Skin epidermis (tissue), 12 donors: ENCODE results near the gene FLRT1.

Experiments used
- H3K27ac ChIP-seq, 21 experiments: fragments of 200-600 bp; sonication (generic) in 11 of 21; one replicate each; pipeline ENCODE4 v1.5.0; 2020; ENCODE audit warnings: mild to moderate bottlenecking in 3 of 21, inconsistent platforms in 2 of 21, moderate library complexity in 2 of 21
- H3K4me3 ChIP-seq, 7 experiments: fragments of 200-600 bp; sonication (generic) in 2 of 7; one replicate each; pipeline ENCODE4 v1.5.0; 2020; ENCODE audit warnings: inconsistent platforms in 2 of 7, mild to moderate bottlenecking in 2 of 7, moderate library complexity in 1 of 7

Gene FLRT1

GRCh38 chr11:64022125-64022784, 13.5 kb upstream of the FLRT1 start:
- no peak overlapping the region for H3K4me3 ChIP-seq
- no peak overlapping the region for H3K27ac ChIP-seq

GRCh38 chr11:64023712-64024710, 11.7 kb upstream of the FLRT1 start:
- Histone ChIP-seq H3K27ac (no peak overlapping the region), H3K4me3 (no peak overlapping the region)

- Histone ChIP-seq H3K27ac (no peak overlapping the region), H3K4me3 (no peak overlapping the region)
These were observed 10.5 kb upstream of the FLRT1 start for GRCh38 chr11:64025205-64025604.

- Histone ChIP-seq H3K4me3 (no peak overlapping the region), H3K27ac (no peak overlapping the region)
These were observed 9.0 kb upstream of the FLRT1 start for GRCh38 chr11:64026575-64027205.

- Histone ChIP-seq H3K4me3 (no peak overlapping the region), H3K27ac (peak overlapping the region in 1 of 21 experiments; percentile 10)
These were observed 7.9 kb upstream of the FLRT1 start for GRCh38 chr11:64027651-64028397.

- Histone ChIP-seq H3K4me3 (no peak overlapping the region), H3K27ac (peak overlapping the region in 1 of 21 experiments; percentile 10)
These were observed 7.2 kb upstream of the FLRT1 start for GRCh38 chr11:64028398-64029115.

GRCh38 chr11:64029773-64030172, 6.0 kb upstream of the FLRT1 start:
- Histone ChIP-seq H3K4me3 (no peak overlapping the region), H3K27ac (no peak overlapping the region)

GRCh38 chr11:64031001-64031400, 4.7 kb upstream of the FLRT1 start:
- Histone ChIP-seq H3K27ac (no peak overlapping the region), H3K4me3 (no peak overlapping the region)

- no peak overlapping the region for H3K27ac ChIP-seq
- no peak overlapping the region for H3K4me3 ChIP-seq
These were observed 3.7 kb upstream of the FLRT1 start for GRCh38 chr11:64032050-64032449.

GRCh38 chr11:64034411-64034811, 1.3 kb upstream of the FLRT1 start:
- Histone ChIP-seq H3K4me3 (no peak overlapping the region), H3K27ac (no peak overlapping the region)

GRCh38 chr11:64035081-64035524, 628 bp upstream of the FLRT1 start:
- peak overlapping the region in 1 of 7 experiments; percentile 42 for H3K4me3 ChIP-seq
- no peak overlapping the region for H3K27ac ChIP-seq

GRCh38 chr11:64036087-64037026, 626 bp downstream of the FLRT1 start:
- Histone ChIP-seq H3K27ac (peak overlapping the region in 2 of 21 experiments; percentile 22 to 24), H3K4me3 (peak overlapping the region; percentile 15 to 42 (median 23))

- H3K4me3 ChIP-seq, result no peak overlapping the region
- H3K27ac ChIP-seq, result no peak overlapping the region
These were observed 1.4 kb downstream of the FLRT1 start for GRCh38 chr11:64037027-64037634.

GRCh38 chr11:64038500-64038899, 2.8 kb downstream of the FLRT1 start:
- H3K4me3 ChIP-seq, result no peak overlapping the region
- no peak overlapping the region for H3K27ac ChIP-seq

GRCh38 chr11:64039012-64039665, 3.4 kb downstream of the FLRT1 start:
- no peak overlapping the region for H3K27ac ChIP-seq
- no peak overlapping the region for H3K4me3 ChIP-seq

- no peak overlapping the region for H3K27ac ChIP-seq
- no peak overlapping the region for H3K4me3 ChIP-seq
These were observed 5.1 kb downstream of the FLRT1 start for GRCh38 chr11:64040684-64041322.

- H3K27ac ChIP-seq, result no peak overlapping the region
These were observed 6.1 kb downstream of the FLRT1 start for GRCh38 chr11:64041846-64042245.

More at GRCh38 chr11:64041846-64042245, 6.1 kb downstream of the FLRT1 start:
- no peak overlapping the region for H3K4me3 ChIP-seq
